A673 (cell line): ENCODE results near the gene CHAD. TPM values are rescaled to one million over a fixed set of nuclear protein-coding genes. Genes with fewer than 3 reads are reported as not detected.
A peak's percentile ranks its signal among the peaks of the same experiment; 100 is the strongest.

Experiments
- BruUV-seq: library from RNA; stranded (reverse); fragments of 400-500 nt; replicated peaks from 2 replicates; lab custom pipeline; 2021; lab: Mats Ljungman, UMichigan
- CTCF ChIA-PET: fragments of 300-600 bp; sonication (Branson Sonifier 250); formaldehyde crosslinking; loops from one replicate; lab custom pipeline; 2022; ENCODE audit warnings: antibody characterized with exemption; lab: Charles Lee
- POLR2A ChIA-PET: fragments of 300-600 bp; sonication (Branson Sonifier 250); formaldehyde crosslinking; loops from one replicate; lab custom pipeline; 2022; ENCODE audit warnings: antibody characterized with exemption; ENCODE audit not compliant: low non-redundant PET; lab: Charles Lee
- DNase-seq: peaks from one replicate; pipeline ENCODE4 v3.0.0-alpha.2; 2015; ENCODE audit warnings: low spot score
- H3K27ac ChIP-seq: fragments of 200-600 bp; sonication (generic); 2 replicates; pipeline ENCODE4 v1.5.1; 2016; ENCODE audit warnings: mixed run types, low read depth, mild to moderate bottlenecking, mixed read lengths, antibody characterized with exemption, low read length; ENCODE audit not compliant: poor library complexity, severe bottlenecking
- H3K27me3 ChIP-seq: fragments of 200-600 bp; sonication (generic); replicated peaks from 2 replicates; pipeline ENCODE4 v1.6.1; 2017; ENCODE audit warnings: mixed run types, low read depth, mild to moderate bottlenecking, mixed read lengths, antibody characterized with exemption, low read length; ENCODE audit not compliant: insufficient read depth, poor library complexity
- H3K36me3 ChIP-seq: fragments of 200-600 bp; sonication (generic); 2 replicates; pipeline ENCODE4 v1.6.1; 2016; ENCODE audit warnings: mixed run types, mild to moderate bottlenecking, mixed read lengths, antibody characterized with exemption, low read length; ENCODE audit not compliant: insufficient read depth, poor library complexity, severe bottlenecking
- H3K4me1 ChIP-seq: fragments of 200-600 bp; sonication (generic); 2 replicates; pipeline ENCODE4 v1.6.1; 2017; ENCODE audit warnings: mixed run types, mild to moderate bottlenecking, mixed read lengths, antibody characterized with exemption, low read length; ENCODE audit not compliant: insufficient read depth, poor library complexity, severe bottlenecking
- H3K4me3 ChIP-seq: fragments of 200-600 bp; sonication (generic); 2 replicates; pipeline ENCODE4 v1.5.1; 2016; ENCODE audit warnings: low read depth, mixed run types, mild to moderate bottlenecking, mixed read lengths, low read length; ENCODE audit not compliant: poor library complexity, severe bottlenecking
- H3K9me3 ChIP-seq: fragments of 200-600 bp; sonication (generic); 2 replicates; pipeline ENCODE4 v1.6.1; 2016; ENCODE audit warnings: mixed run types, low read depth, mild to moderate bottlenecking, mixed read lengths, antibody characterized with exemption, low read length; ENCODE audit not compliant: poor library complexity, severe bottlenecking
- CTCF ChIP-seq: fragments of 300-800, 200-600 bp; sonication (generic); conservative IDR thresholded peaks from 2 replicates; pipeline ENCODE4 v1.5.1; 2017; ENCODE audit warnings: low read depth, mild to moderate bottlenecking, antibody characterized with exemption, low read length, moderate library complexity, mixed read lengths
- EZH2 ChIP-seq: fragments of 200-600 bp; sonication (generic); IDR thresholded peaks from 2 replicates; pipeline ENCODE4 v1.6.1; 2017; ENCODE audit warnings: borderline replicate concordance, low read depth, mild to moderate bottlenecking, mixed read lengths, antibody characterized with exemption, low read length; ENCODE audit not compliant: poor library complexity, severe bottlenecking
- intact Hi-C: fragments of 100-400 bp; cut with micrococcal nuclease; formaldehyde crosslinking; loops from one replicate; pipeline ENCODE4 v1.10.0; 2022; ENCODE audit not compliant: unreplicated experiment
- total RNA-seq: library from RNA; stranded (reverse); gene quantifications from 2 replicates; pipeline ENCODE4 v1.2.3, GENCODE V29; 2021

The CHAD gene
- total RNA-seq, 1 experiment from 2014 or later: not detected

- peaks cover 6% of the 10 kb centered on the region for H3K4me1 ChIP-seq
- H3K27ac ChIP-seq: no peak within 1 kb of the TSS
- H3K9me3 ChIP-seq: no peaks in the 10 kb centered on the region
- H3K4me3 ChIP-seq: peak within 1 kb of the TSS; percentile 48
- CTCF ChIA-PET: no interaction called here
- intact Hi-C loops: no loop called here
- TF ChIP-seq EZH2 (no peak), CTCF (peak; percentile 34)
- H3K36me3 ChIP-seq: no peaks in the 10 kb centered on the region
- no peaks in the 10 kb centered on the region for H3K27me3 ChIP-seq
- peak; percentile 79 for DNase-seq
- no TSS peak for BruUV-seq
- POLR2A ChIA-PET: no interaction called here
Observed at GRCh38 chr17:50507871-50508572, 39.3 kb upstream of the CHAD start, which contains the start of gene MYCBPAP. Gene MYCBPAP (plus strand): TSS chr17:50508439. CDS start chr17:50508675, 236 bp downstream.

- Histone ChIP-seq H3K36me3 (no peaks in the 10 kb centered on the region), H3K4me3 (no peak overlapping the region), H3K4me1 (peaks cover 6% of the 10 kb centered on the region), H3K9me3 (no peaks in the 10 kb centered on the region), H3K27ac (no peak overlapping the region), H3K27me3 (no peaks in the 10 kb centered on the region)
- no peak for DNase-seq
- intact Hi-C loops: no loop called here
- BruUV-seq: no TSS peak
- CTCF ChIA-PET: no interaction called here
- POLR2A ChIA-PET: no interaction called here
- TF ChIP-seq EZH2 (no peak), CTCF (no peak)
Observed at GRCh38 chr17:50506298-50506697, 37.6 kb upstream of the CHAD start.

- intact Hi-C loops: no loop called here
- no peaks in the 10 kb centered on the region for H3K36me3 ChIP-seq
- TF ChIP-seq CTCF: no peak
- TF ChIP-seq EZH2: no peak
- BruUV-seq: no TSS peak
- no peak overlapping the region for H3K27ac ChIP-seq
- peaks cover 6% of the 10 kb centered on the region for H3K4me1 ChIP-seq
- no peak overlapping the region for H3K4me3 ChIP-seq
- H3K9me3 ChIP-seq: no peaks in the 10 kb centered on the region
- POLR2A ChIA-PET: no interaction called here
- H3K27me3 ChIP-seq: no peaks in the 10 kb centered on the region
- CTCF ChIA-PET: interaction anchor here (0.8 kb wide), 1 partner anchor 16 kb away, joined by 3 read pairs; no protein-coding TSS in a partner anchor
- DNase-seq: no peak
Observed at GRCh38 chr17:50505591-50506130, 37.0 kb upstream of the CHAD start.
